Muscle of leg (tissue), 11 donors: ENCODE data around the gene P2RY8. TPM values are rescaled to one million over a fixed set of nuclear protein-coding genes. Genes with fewer than 3 reads are reported as not detected.

Experiments
- DNase-seq: peaks from one replicate; pipeline ENCODE4 v3.0.0; 2013
- H3K27ac ChIP-seq: one replicate; pipeline ENCODE4 v1.5.1; 2013; ENCODE audit warnings: mild to moderate bottlenecking, low read length, control low read depth
- H3K27me3 ChIP-seq: one replicate; pipeline ENCODE4 v1.6.1; 2013; ENCODE audit warnings: low read length; ENCODE audit not compliant: control insufficient read depth, insufficient read depth
- H3K36me3 ChIP-seq: one replicate; pipeline ENCODE4 v1.6.1; 2013; ENCODE audit warnings: low read length; ENCODE audit not compliant: control insufficient read depth, insufficient read depth
- H3K4me1 ChIP-seq: one replicate; pipeline ENCODE4 v1.6.1; 2013; ENCODE audit warnings: low read length; ENCODE audit not compliant: control insufficient read depth, insufficient read depth
- H3K4me3 ChIP-seq: one replicate; pipeline ENCODE4 v1.5.1; 2013; ENCODE audit warnings: low read length, control low read depth
- H3K9me3 ChIP-seq: replicated peaks from 2 replicates; pipeline ENCODE4 v1.6.1; 2013; ENCODE audit warnings: low read depth, low read length; ENCODE audit not compliant: control insufficient read depth
- WGBS: methylation state at CpG from one replicate; pipeline ENCODE4 v1.1.5; 2013; ENCODE audit warnings: missing lambda C conversion rate; ENCODE audit not compliant: insufficient coverage; 5-methylcytosine and 5-hydroxymethylcytosine counted together
- polyA plus RNA-seq, 8 donors: library from polyadenylated mRNA; unstranded; fragments of 120-200 nt; gene quantifications; one replicate each; pipeline versions ENCODE4 v1.2.1 to v1.2.3, GENCODE V29; 2013; ENCODE audit warnings: inconsistent platforms in 1 of 8, low replicate concordance in 1 of 8; ENCODE audit not compliant: insufficient read length in 8 of 8, insufficient read depth in 1 of 8
- total RNA-seq: library from RNA; stranded (reverse); fragments of 120-200 nt; gene quantifications from one replicate; pipeline ENCODE4 v1.2.4, GENCODE V29; 2013

Gene P2RY8
- total and polyA plus RNA-seq, 9 donors = 0.58 to 1.4 (median 1.1) TPM

GRCh38 chrX:1419545-1420355, 117.2 kb downstream of the P2RY8 start:
- 83% methylated on average over 19 of the region's 19 CpGs for WGBS
- Histone ChIP-seq H3K4me1 (no peaks in the 10 kb centered on the region), H3K27me3 (peaks cover 2% of the 10 kb centered on the region), H3K4me3 (no peak overlapping the region), H3K27ac (no peak overlapping the region), H3K9me3 (peaks cover 32% of the 10 kb centered on the region), H3K36me3 (peaks cover 37% of the 10 kb centered on the region)
- DNase-seq = no peak

GRCh38 chrX:1418901-1419544, 118.0 kb downstream of the P2RY8 start:
- no peaks in the 10 kb centered on the region for H3K4me1 ChIP-seq
- DNase-seq = no peak
- 89% methylated on average over 24 of the region's 29 CpGs for WGBS
- H3K36me3 ChIP-seq = peaks cover 37% of the 10 kb centered on the region
- H3K4me3 ChIP-seq = no peak overlapping the region
- peaks cover 2% of the 10 kb centered on the region for H3K27me3 ChIP-seq
- H3K9me3 ChIP-seq = peaks cover 29% of the 10 kb centered on the region
- H3K27ac ChIP-seq = no peak overlapping the region

- no peak overlapping the region for H3K4me3 ChIP-seq
- DNase-seq = no peak
- H3K27ac ChIP-seq = no peak overlapping the region
- no peaks in the 10 kb centered on the region for H3K4me1 ChIP-seq
- H3K36me3 ChIP-seq = peaks cover 41% of the 10 kb centered on the region
- WGBS = 82% methylated on average over 16 of the region's 20 CpGs
- peaks cover 23% of the 10 kb centered on the region for H3K9me3 ChIP-seq
- peaks cover 2% of the 10 kb centered on the region for H3K27me3 ChIP-seq
These were observed 118.8 kb downstream of the P2RY8 start for GRCh38 chrX:1417921-1418771.

- whole genome bisulfite sequencing = 59% methylated on average over 11 of the region's 14 CpGs
- Histone ChIP-seq H3K4me3 (no peak overlapping the region), H3K4me1 (no peaks in the 10 kb centered on the region), H3K27me3 (peaks cover 2% of the 10 kb centered on the region), H3K9me3 (peaks cover 15% of the 10 kb centered on the region), H3K27ac (no peak overlapping the region), H3K36me3 (peaks cover 43% of the 10 kb centered on the region)
- no peak for DNase-seq
These were observed 119.8 kb downstream of the P2RY8 start for GRCh38 chrX:1416965-1417760.

GRCh38 chrX:1416327-1416784, 120.6 kb downstream of the P2RY8 start:
- DNase-seq = no peak
- Histone ChIP-seq H3K27ac (no peak overlapping the region), H3K36me3 (peaks cover 40% of the 10 kb centered on the region), H3K4me3 (no peak overlapping the region), H3K27me3 (no peaks in the 10 kb centered on the region), H3K9me3 (peaks cover 7% of the 10 kb centered on the region), H3K4me1 (no peaks in the 10 kb centered on the region)
- WGBS = 75% methylated on average over 12 of the region's 15 CpGs

Other genes starting within 250 kb of the P2RY8 start
- 7.8 TPM for gene IL3RA, start 200.4 kb downstream of the P2RY8 start, total RNA-seq
- 10 to 100 TPM; 18.3 to 24.7 (median 19.3) TPM for gene IL3RA, start 200.4 kb downstream of the P2RY8 start, polyA plus RNA-seq
- 137 TPM for gene SLC25A6, start 145.1 kb downstream of the P2RY8 start, total RNA-seq
- 100 to 1,000 TPM; 513 to 720 (median 654) TPM for gene SLC25A6, start 145.1 kb downstream of the P2RY8 start, polyA plus RNA-seq
- 9.4 TPM for gene ASMTL, start 84.3 kb downstream of the P2RY8 start, total RNA-seq
- gene ASMTL, start 84.3 kb downstream of the P2RY8 start, polyA plus RNA-seq = 10 to 100 TPM; 21.4 to 32.5 (median 27.3) TPM
- 19.9 TPM for gene AKAP17A, start 54.4 kb upstream of the P2RY8 start, total RNA-seq
- gene AKAP17A, start 54.4 kb upstream of the P2RY8 start, polyA plus RNA-seq = 10 to 100 TPM; 28.7 to 36.8 (median 34.5) TPM
- gene ASMT, start 77.9 kb upstream of the P2RY8 start, total RNA-seq = 0.13 TPM
- under 1 TPM in 3 of 8 donors, not detected in 5; 0.07 to 0.89 (median 0.18) TPM for gene ASMT, start 77.9 kb upstream of the P2RY8 start, polyA plus RNA-seq